NCI-H2196 (cell line): ENCODE data around the gene ZNF653.
"Not testable (repeated sequence)": the region's sequence is repeated elsewhere in the genome, so short reads cannot be mapped to it uniquely, and the experiment has no call there.

Experiments
- DNase-seq: peaks from one replicate; lab custom pipeline; 2025; ENCODE audit not compliant: unreplicated experiment; lab: John Stamatoyannopoulos, UW

ZNF653 gene

GRCh38 chr19:11457115-11457514 is 48.5 kb downstream of the ZNF653 start:
- no peak for DNase-seq

GRCh38 chr19:11456659-11457058 is 49.0 kb downstream of the ZNF653 start:
- DNase-seq, result no peak

GRCh38 chr19:11455233-11455554 is 50.4 kb downstream of the ZNF653 start:
- DNase-seq, result not testable (repeated sequence)

GRCh38 chr19:11453468-11454341 is 51.9 kb downstream of the ZNF653 start:
- no peak for DNase-seq

GRCh38 chr19:11452620-11453310 is 52.9 kb downstream of the ZNF653 start:
- no peak for DNase-seq

GRCh38 chr19:11451871-11452619 is 53.6 kb downstream of the ZNF653 start:
- DNase-seq, result no peak

- no peak for DNase-seq
These were observed 54.2 kb downstream of the ZNF653 start for GRCh38 chr19:11451327-11451870.

- no peak for DNase-seq
These were observed 54.9 kb downstream of the ZNF653 start for GRCh38 chr19:11450570-11451326.

- no peak for DNase-seq
These were observed 56.6 kb downstream of the ZNF653 start for GRCh38 chr19:11448923-11449554.

GRCh38 chr19:11448410-11448809 is 57.2 kb downstream of the ZNF653 start:
- no peak for DNase-seq

GRCh38 chr19:11447347-11448262 is 58.0 kb downstream of the ZNF653 start:
- DNase-seq, result no peak

- peak; percentile 58 for DNase-seq
These were observed 58.9 kb downstream of the ZNF653 start for GRCh38 chr19:11446652-11447301.

GRCh38 chr19:11446271-11446651 is 59.4 kb downstream of the ZNF653 start:
- DNase-seq, result no peak

- DNase-seq, result no peak
These were observed 60.5 kb downstream of the ZNF653 start for GRCh38 chr19:11445141-11445540.

GRCh38 chr19:11444059-11444458 is 61.6 kb downstream of the ZNF653 start:
- no peak for DNase-seq

GRCh38 chr19:11437955-11438354 is 67.7 kb downstream of the ZNF653 start:
- no peak for DNase-seq

- DNase-seq, result no peak
These were observed 69.8 kb downstream of the ZNF653 start for GRCh38 chr19:11435833-11436313.

GRCh38 chr19:11435057-11435832 is 70.4 kb downstream of the ZNF653 start, which contains the start of the genes ODAD3 and PRKCSH:
Gene ODAD3, minus strand, starts transcription at chr19:11435121. Its CDS starts 105 bp downstream, at chr19:11435016.
Gene PRKCSH, plus strand, starts transcription at chr19:11435635. Its CDS starts 483 bp downstream, at chr19:11436118.
- DNase-seq, result peak; percentile 100
